ENCODE results near the gene P4HA3. TPM values are rescaled to one million over a fixed set of nuclear protein-coding genes. Genes with fewer than 3 reads are reported as not detected.

P4HA3 gene
- total RNA-seq, 1 experiment from 2014 or later: 0.91 TPM

GRCh38 chr11:74325649-74326645, 14.5 kb upstream of the P4HA3 start (continued):
- TF ChIP-seq POLR2AphosphoS5 (IDR thresholded peaks at IDR 0.05; ENCODE audit: low read depth, low read length): no peak
- no peak for TF ChIP-seq ATF3 (IDR thresholded peaks at IDR 0.05)
- no peak for TF ChIP-seq EZH2 (IDR thresholded peaks at IDR 0.05)
- no peak for TF ChIP-seq SP1 (IDR thresholded peaks at IDR 0.05; ENCODE audit: low read depth)
- TF ChIP-seq TCF7L2 (IDR thresholded peaks at IDR 0.05; ENCODE audit: borderline replicate concordance, extremely low read depth, insufficient read depth, insufficient read length): no peak
- no peak for TF ChIP-seq MAX (IDR thresholded peaks at IDR 0.05)
- no peak for TF ChIP-seq ZBTB33 (IDR thresholded peaks at IDR 0.05; ENCODE audit: extremely low read depth, insufficient replicate concordance, low read length)

- CTCF ChIA-PET: interaction anchor here (0.6 kb wide), 1 partner anchor 127 kb away, joined by 3 read pairs; no protein-coding TSS in a partner anchor
- Histone ChIP-seq H2AFZ (ENCODE audit: low read depth, low read length, poor library complexity, severe bottlenecking) (no peak overlapping the region), H3K4me1 (ENCODE audit: control insufficient read depth in 1 of 2, insufficient read depth in 2 of 2, low read length in 2 of 2) (no peaks in the 10 kb centered on the region), H3K27ac (ENCODE audit: low read depth, low read length) (no peak overlapping the region), H3K9ac (ENCODE audit: low read length) (no peak overlapping the region), H3K4me2 (ENCODE audit: low read length) (no peak overlapping the region), H3K9me2 (ENCODE audit: insufficient read depth) (no peaks in the 10 kb centered on the region; the same call in 1 of the 2 replicates), H3K79me2 (ENCODE audit: insufficient read depth, low read length) (no peaks in the 10 kb centered on the region), H3K4me3 (replicated peaks in 1 of 2; ENCODE audit: low read depth in 1 of 2, low read length in 2 of 2) (no peak overlapping the region), H3K9me3 (ENCODE audit: control insufficient read depth in 1 of 2, insufficient read depth in 1 of 2, low read depth in 1 of 2, low read length in 2 of 2) (no peaks in the 10 kb centered on the region), H3K36me3 (ENCODE audit: control insufficient read depth in 1 of 2, insufficient read depth in 2 of 2, low read length in 2 of 2) (no peaks in the 10 kb centered on the region), H4K20me1 (ENCODE audit: insufficient read depth) (no peaks in the 10 kb centered on the region), H3K27me3 (ENCODE audit: insufficient read depth, low read length) (no peaks in the 10 kb centered on the region)
- ATAC-seq (no peak), DNase-seq (ENCODE audit: low read depth, low spot score) (no peak)
- POLR2A ChIA-PET: no interaction called here
- no TSS peak for BruUV-seq (replicated peaks)
- RAD21 ChIA-PET (ENCODE audit: low non-redundant PET in 1 of 2, low total read pairs in 2 of 2, uncharacterized antibody in 2 of 2, unreplicated experiment in 2 of 2): no interaction called here
- intact Hi-C loops (cut with micrococcal nuclease): no loop called here
- TF ChIP-seq FOSL1 (IDR thresholded peaks at IDR 0.05; ENCODE audit: low read depth) (no peak), CTCF (IDR thresholded peaks at IDR 0.05 in 2 of 3, conservative IDR thresholded peaks at IDR 0.05 in 1 of 3; ENCODE audit: borderline replicate concordance in 1 of 3, insufficient read depth in 1 of 3, low read depth in 2 of 3, low read length in 2 of 3) (no peak), SP1 (IDR thresholded peaks at IDR 0.05; ENCODE audit: low read depth) (no peak), CBX3 (IDR thresholded peaks at IDR 0.05; ENCODE audit: low read depth) (no peak), RAD21 (IDR thresholded peaks at IDR 0.05; ENCODE audit: low read depth) (no peak), EGR1 (IDR thresholded peaks at IDR 0.05; ENCODE audit: low read depth) (no peak), ZNF274 (IDR thresholded peaks at IDR 0.05; ENCODE audit: low read depth, low read length) (no peak), JUND (IDR thresholded peaks at IDR 0.05) (no peak), REST (IDR thresholded peaks at IDR 0.05; ENCODE audit: low read depth) (no peak)
Observed at GRCh38 chr11:74322667-74323066, 11.2 kb upstream of the P4HA3 start.
